ENCODE results near the gene TMEM18. TPM values are rescaled to one million over a fixed set of nuclear protein-coding genes. Genes with fewer than 3 reads are reported as not detected.

TMEM18 gene
- total and polyA plus RNA-seq, 2 experiments from 2014 or later, result 9.9 to 37.7 TPM

DNA sequence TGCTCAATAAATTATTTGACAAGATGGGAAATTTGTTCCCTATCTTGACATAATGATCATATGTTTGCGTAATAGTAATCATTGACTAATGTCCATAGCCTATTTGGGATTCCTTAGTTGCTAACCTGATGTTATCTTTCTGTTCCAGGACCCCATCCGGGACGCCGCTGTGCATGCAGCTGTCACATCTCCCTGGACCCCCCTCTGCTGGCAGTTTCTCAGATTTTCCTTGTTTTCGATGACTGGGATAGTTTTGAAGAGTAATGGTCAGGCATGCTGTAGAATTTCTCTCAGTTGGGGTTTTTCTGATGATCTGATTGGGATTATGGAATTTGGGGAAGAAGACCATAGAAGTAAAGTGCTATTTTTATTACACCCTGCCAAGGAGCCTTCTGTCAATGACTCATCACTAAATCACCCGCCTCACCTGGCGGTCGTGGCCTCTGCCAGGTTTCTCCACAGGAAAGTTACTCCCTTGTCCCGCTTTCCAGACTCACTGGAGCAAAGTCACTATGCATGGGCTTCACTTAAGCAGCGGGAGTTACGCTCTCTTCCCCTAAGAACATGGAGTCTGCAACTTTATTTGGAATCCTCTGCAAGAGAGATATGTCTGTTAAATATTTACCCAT is 19.9 kb upstream of the TMEM18 start:
- H3K27ac ChIP-seq, result no peak overlapping the region
- no peak overlapping the region for H3K4me3 ChIP-seq
- TF ChIP-seq EZH2phosphoT487 (IDR thresholded peaks at IDR 0.05; ENCODE audit: insufficient read depth, low read depth), result no peak

DNA sequence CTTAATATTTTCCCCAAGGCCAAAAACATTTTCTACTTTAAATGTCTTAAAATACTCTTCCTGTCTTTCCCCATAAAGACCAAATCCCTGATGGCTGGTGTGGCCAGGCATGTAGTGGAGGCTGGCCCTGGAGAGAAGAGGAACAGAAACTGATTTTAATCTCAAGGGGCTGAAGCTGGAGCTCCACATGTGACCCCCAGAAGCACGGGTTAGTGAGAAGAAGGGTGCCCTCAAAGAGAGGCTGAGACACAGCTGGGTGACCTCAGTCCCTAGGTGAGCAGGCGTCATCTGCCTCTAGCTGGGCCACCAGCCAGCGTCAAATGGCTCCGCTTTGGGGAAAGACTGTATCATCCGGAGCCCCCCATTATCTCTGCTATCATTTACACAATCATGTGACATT is 19.3 kb upstream of the TMEM18 start:
- Histone ChIP-seq H3K36me3 (ENCODE audit: low read depth) (no peaks in the 10 kb centered on the region), H3K27ac (no peak overlapping the region), H3F3A (ENCODE audit: insufficient read depth) (no peaks in the 10 kb centered on the region), H3K4me3 (no peak overlapping the region), H3K9ac (no peak overlapping the region), H3K79me2 (ENCODE audit: insufficient read depth) (no peaks in the 10 kb centered on the region), H4K20me1 (ENCODE audit: insufficient read depth) (no peaks in the 10 kb centered on the region), H3K4me2 (ENCODE audit: unreplicated experiment) (no peak overlapping the region), H3K9me3 (ENCODE audit: low read depth) (no peaks in the 10 kb centered on the region), H3K4me1 (ENCODE audit: insufficient read depth) (no peaks in the 10 kb centered on the region), H2AFZ (no peak overlapping the region), H3K9me2 (ENCODE audit: insufficient read depth) (no peaks in the 10 kb centered on the region; the same call in 1 of the 2 replicates), H3K27me3 (replicated peaks; ENCODE audit: insufficient read depth) (no peaks in the 10 kb centered on the region)
- WGBS, 2 experiments (ENCODE audit: low coverage in 1 of 2, low lambda C conversion rate in 2 of 2, missing lambda C conversion rate in 2 of 2), result 39 to 41% methylated on average over 5 of the region's 5 CpGs
- in situ Hi-C loops (cut with MboI), result loop anchor here (25.0 kb wide), 1 partner anchor 841 kb away; no protein-coding TSS in a partner anchor
- no peak for DNase-seq
- TF ChIP-seq EZH2 (IDR thresholded peaks at IDR 0.05; ENCODE audit: insufficient read depth, poor library complexity, severe bottlenecking) (no peak), EZH2phosphoT487 (IDR thresholded peaks at IDR 0.05; ENCODE audit: insufficient read depth, low read depth) (no peak)

More for the DNA sequence above, 19.9 kb upstream of the TMEM18 start:
- Histone ChIP-seq H3F3A (ENCODE audit: insufficient read depth) (no peaks in the 10 kb centered on the region), H3K9me2 (ENCODE audit: insufficient read depth) (no peaks in the 10 kb centered on the region; the same call in 1 of the 2 replicates), H3K36me3 (ENCODE audit: low read depth) (no peaks in the 10 kb centered on the region), H4K20me1 (ENCODE audit: insufficient read depth) (no peaks in the 10 kb centered on the region), H3K9ac (no peak overlapping the region), H2AFZ (no peak overlapping the region), H3K9me3 (ENCODE audit: low read depth) (no peaks in the 10 kb centered on the region), H3K79me2 (ENCODE audit: insufficient read depth) (no peaks in the 10 kb centered on the region), H3K4me1 (ENCODE audit: insufficient read depth) (no peaks in the 10 kb centered on the region), H3K4me2 (ENCODE audit: unreplicated experiment) (no peak overlapping the region), H3K27me3 (replicated peaks; ENCODE audit: insufficient read depth) (no peaks in the 10 kb centered on the region)
- WGBS, 2 experiments (ENCODE audit: low coverage in 1 of 2, low lambda C conversion rate in 2 of 2, missing lambda C conversion rate in 2 of 2), result 66 to 72% methylated on average over 11 of the region's 11 CpGs
- no peak for DNase-seq
- in situ Hi-C loops (cut with MboI), result loop anchor here (25.0 kb wide), 1 partner anchor 840 kb away; no protein-coding TSS in a partner anchor

DNA sequence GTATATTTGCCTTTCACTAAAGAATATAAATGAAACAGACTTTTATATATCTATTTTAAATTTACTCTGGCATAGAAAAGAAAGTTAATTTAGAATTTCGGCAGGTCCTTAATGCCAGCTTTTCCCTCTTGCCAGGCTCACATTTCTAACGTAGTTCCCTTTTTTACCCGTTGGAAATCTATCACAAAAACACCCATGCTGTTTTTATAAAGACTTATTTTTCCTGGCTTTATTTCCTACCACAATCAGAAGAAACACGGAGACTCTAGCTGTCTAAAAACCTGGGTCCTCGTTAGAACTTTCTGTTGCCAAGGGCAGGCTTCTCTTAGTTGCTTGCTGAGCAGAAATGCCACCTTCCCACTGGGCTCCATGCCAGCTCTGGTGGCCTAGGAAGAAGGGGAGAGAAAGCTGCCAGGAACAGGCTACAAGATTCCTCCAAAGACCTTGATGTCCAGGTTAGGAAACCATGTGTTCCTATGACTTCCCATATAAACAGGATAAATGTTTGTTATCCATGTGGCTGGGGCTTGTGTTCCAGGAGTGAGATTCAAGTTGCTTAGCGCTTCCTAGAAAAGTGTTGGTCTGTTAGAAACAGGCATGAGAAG is 17.8 kb upstream of the TMEM18 start:
- no peaks in the 10 kb centered on the region for H4K20me1 ChIP-seq (ENCODE audit: insufficient read depth)
- H3F3A ChIP-seq (ENCODE audit: insufficient read depth), result no peaks in the 10 kb centered on the region
- H3K36me3 ChIP-seq (ENCODE audit: low read depth), result no peaks in the 10 kb centered on the region
- no peaks in the 10 kb centered on the region for H3K79me2 ChIP-seq (ENCODE audit: insufficient read depth)
- H2AFZ ChIP-seq, result no peak overlapping the region
- H3K4me3 ChIP-seq, result no peak overlapping the region
- WGBS, 2 experiments (ENCODE audit: low coverage in 1 of 2, low lambda C conversion rate in 2 of 2, missing lambda C conversion rate in 2 of 2), result 14% methylated on average over 6 of the region's 6 CpGs
- H3K27me3 ChIP-seq (replicated peaks; ENCODE audit: insufficient read depth), result no peaks in the 10 kb centered on the region
- DNase-seq, result no peak
- in situ Hi-C loops (cut with MboI), result loop anchor here (25.0 kb wide), 1 partner anchor 842 kb away; no protein-coding TSS in a partner anchor
- peaks cover 7% of the 10 kb centered on the region; the same call in 1 of the 2 replicates for H3K4me1 ChIP-seq (ENCODE audit: insufficient read depth)
- H3K4me2 ChIP-seq (ENCODE audit: unreplicated experiment), result no peak overlapping the region
- H3K9me2 ChIP-seq (ENCODE audit: insufficient read depth), result no peaks in the 10 kb centered on the region
- H3K9me3 ChIP-seq (ENCODE audit: low read depth), result no peaks in the 10 kb centered on the region
- H3K27ac ChIP-seq, result no peak overlapping the region
- TF ChIP-seq EZH2phosphoT487 (IDR thresholded peaks at IDR 0.05; ENCODE audit: insufficient read depth, low read depth) (no peak), EZH2 (IDR thresholded peaks at IDR 0.05; ENCODE audit: insufficient read depth, poor library complexity, severe bottlenecking) (no peak)
- no peak overlapping the region for H3K9ac ChIP-seq

DNA sequence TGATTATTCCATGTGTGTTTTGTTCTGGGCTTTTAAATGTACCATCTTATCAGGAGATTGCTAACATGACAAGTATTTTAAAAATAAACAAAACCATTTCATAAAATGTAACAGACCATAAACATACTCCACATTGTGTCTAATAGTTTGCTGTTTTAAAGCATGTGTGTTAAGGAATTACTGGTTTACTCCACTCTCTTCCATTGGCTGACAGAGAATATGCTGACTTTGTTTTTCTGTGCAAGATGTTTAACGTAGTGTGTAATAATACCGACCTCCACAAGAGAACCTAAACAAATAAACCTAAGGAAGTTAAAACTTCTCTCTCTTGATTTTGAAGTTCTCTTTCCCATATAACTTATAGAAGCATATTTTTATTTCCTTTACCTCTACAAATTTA is 17.0 kb upstream of the TMEM18 start:
- DNase-seq, result no peak
- Histone ChIP-seq H3K27ac (no peak overlapping the region), H4K20me1 (ENCODE audit: insufficient read depth) (no peaks in the 10 kb centered on the region), H3F3A (ENCODE audit: insufficient read depth) (no peaks in the 10 kb centered on the region), H3K9me2 (ENCODE audit: insufficient read depth) (no peaks in the 10 kb centered on the region), H3K27me3 (replicated peaks; ENCODE audit: insufficient read depth) (no peaks in the 10 kb centered on the region), H3K9ac (no peak overlapping the region), H3K4me2 (ENCODE audit: unreplicated experiment) (no peak overlapping the region), H3K4me3 (no peak overlapping the region), H2AFZ (no peak overlapping the region), H3K4me1 (ENCODE audit: insufficient read depth) (peaks cover 9% of the 10 kb centered on the region; the same call in 1 of the 2 replicates), H3K9me3 (ENCODE audit: low read depth) (no peaks in the 10 kb centered on the region), H3K79me2 (ENCODE audit: insufficient read depth) (no peaks in the 10 kb centered on the region), H3K36me3 (ENCODE audit: low read depth) (no peaks in the 10 kb centered on the region)
- WGBS, 2 experiments (ENCODE audit: low coverage in 1 of 2, low lambda C conversion rate in 2 of 2, missing lambda C conversion rate in 2 of 2), result 50% methylated on average over 2 of the region's 2 CpGs
- in situ Hi-C loops (cut with MboI), result loop anchor here (25.0 kb wide), 1 partner anchor 843 kb away; no protein-coding TSS in a partner anchor
- TF ChIP-seq EZH2 (IDR thresholded peaks at IDR 0.05; ENCODE audit: insufficient read depth, poor library complexity, severe bottlenecking), result no peak
